Adipose tissue (tissue), 3 donors: Measurements from ENCODE around the gene RPL13. TPM values are rescaled to one million over a fixed set of nuclear protein-coding genes. Genes with fewer than 3 reads are reported as not detected.

ENCODE experiments used
- H3K27ac ChIP-seq: one replicate; pipeline ENCODE4 v1.5.1; 2013; ENCODE audit warnings: low read depth, low read length
- WGBS, 3 donors: extraction: QIAGEN DNeasy Blood & Tissue Kit; methylation state at CpG; one replicate each; pipeline ENCODE4 v1.1.7; 2013; 5-methylcytosine and 5-hydroxymethylcytosine counted together
- polyA plus RNA-seq, 3 donors: library from polyadenylated mRNA; stranded (reverse); fragments of 200-250 nt; gene quantifications; one replicate each; pipeline ENCODE4 v1.2.3, GENCODE V29; 2013
- donor health status: healthy with polysubstance abuse.
- donor health status: Bipolar disorder and iron deficiency.
- donor health status: healthy.

RPL13 gene
- polyA plus RNA-seq, 3 donors: 5,860 to 8,120 (median 6,597) TPM

- H3K27ac ChIP-seq: no peak overlapping the region
- WGBS, 3 donors: 56 to 71% (median 58%) methylated on average over 5 of the region's 5 CpGs
Measured at GRCh38 chr16:89602952-89603590, 42.6 kb downstream of the RPL13 start.

GRCh38 chr16:89604764-89605163 is 44.3 kb downstream of the RPL13 start:
- H3K27ac ChIP-seq: no peak overlapping the region
- 82 to 87% (median 84%) methylated on average over 16 of the region's 16 CpGs for WGBS, 3 donors

- 88 to 93% (median 92%) methylated on average over 33 to 34 of the region's 34 CpGs for WGBS, 3 donors
- no peak overlapping the region for H3K27ac ChIP-seq
Measured at GRCh38 chr16:89605186-89605970, 44.9 kb downstream of the RPL13 start.

- WGBS, 3 donors: 85 to 89% (median 88%) methylated on average over 7 to 9 of the region's 9 CpGs
- H3K27ac ChIP-seq: no peak overlapping the region
Measured at GRCh38 chr16:89606006-89606405, 45.5 kb downstream of the RPL13 start.

GRCh38 chr16:89607453-89607852 is 47.0 kb downstream of the RPL13 start:
- H3K27ac ChIP-seq: no peak overlapping the region
- 84 to 87% (median 86%) methylated on average over 9 of the region's 9 CpGs for WGBS, 3 donors

- no peak overlapping the region for H3K27ac ChIP-seq
- 78 to 81% (median 80%) methylated on average over 32 of the region's 32 CpGs for WGBS, 3 donors
Measured at GRCh38 chr16:89607937-89608740, 47.7 kb downstream of the RPL13 start.

GRCh38 chr16:89610108-89610453 is 49.6 kb downstream of the RPL13 start:
- no peak overlapping the region for H3K27ac ChIP-seq
- 72 to 79% (median 79%) methylated on average over 1 of the region's 1 CpG for WGBS, 3 donors

- H3K27ac ChIP-seq: no peak overlapping the region
- 84 to 90% (median 87%) methylated on average over 20 of the region's 20 CpGs for WGBS, 3 donors
Measured at GRCh38 chr16:89612415-89613166, 52.1 kb downstream of the RPL13 start.

GRCh38 chr16:89613231-89613953 is 52.9 kb downstream of the RPL13 start, which contains the start of gene DPEP1:
DPEP1 (plus strand) TSS chr16:89613642; CDS start chr16:89630411, 16,769 bp downstream.
- WGBS, 3 donors: 35 to 62% (median 56%) methylated on average over 14 to 19 of the region's 19 CpGs
- no peak within 1 kb of the TSS for H3K27ac ChIP-seq

GRCh38 chr16:89613954-89614459 is 53.5 kb downstream of the RPL13 start:
- H3K27ac ChIP-seq: no peak overlapping the region
- whole genome bisulfite sequencing, 3 donors: 41 to 88% (median 86%) methylated on average over 20 to 22 of the region's 22 CpGs

Other genes starting within 250 kb of the RPL13 start
- 10 to 100 TPM; 24.9 to 53.9 (median 48.4) TPM for gene ANKRD11, start 70.1 kb upstream of the RPL13 start, polyA plus RNA-seq
- 10 to 100 TPM; 38.4 to 62.0 (median 61.1) TPM for gene SPG7, start 52.3 kb upstream of the RPL13 start, polyA plus RNA-seq
- under 1 TPM in 2 of 3 donors, not detected in 1; 0.28 to 0.65 TPM for gene CPNE7, start 15.1 kb downstream of the RPL13 start, polyA plus RNA-seq
- gene DPEP1, start 53.0 kb downstream of the RPL13 start, polyA plus RNA-seq: 100 to 1,000 TPM in 1 of 3 donors, under 1 TPM in 2; 0.16 to 133 (median 0.34) TPM
- 10 to 100 TPM; 34.9 to 59.4 (median 54.2) TPM for gene CHMP1A, start 97.0 kb downstream of the RPL13 start, polyA plus RNA-seq
- 1 to 10 TPM; 2.7 to 3.1 (median 2.8) TPM for gene SPATA33, start 97.2 kb downstream of the RPL13 start, polyA plus RNA-seq
- 10 to 100 TPM; 58.4 to 66.1 (median 59.4) TPM for gene CDK10, start 126.0 kb downstream of the RPL13 start, polyA plus RNA-seq
- gene SPATA2L, start 141.0 kb downstream of the RPL13 start, polyA plus RNA-seq: 10 to 100 TPM in 2 of 3 donors, 1 to 10 TPM in 1; 7.3 to 22.6 (median 11.6) TPM
- gene VPS9D1, start 160.2 kb downstream of the RPL13 start, polyA plus RNA-seq: 10 to 100 TPM in 2 of 3 donors, 1 to 10 TPM in 1; 5.9 to 19.8 (median 17.3) TPM
- 10 to 100 TPM; 10.7 to 22.5 (median 20.1) TPM for gene ZNF276, start 160.9 kb downstream of the RPL13 start, polyA plus RNA-seq